IMR-90 (cell line): ENCODE results near the gene THRB. TPM values are rescaled to one million over a fixed set of nuclear protein-coding genes. Genes with fewer than 3 reads are reported as not detected.

Source experiments
- ATAC-seq: fragments of 200-7000 bp; cut with Tn5 transposase; 2 replicates; pipeline ENCODE4 v1.9.1; 2020; ENCODE audit warnings: low read depth, mild to moderate bottlenecking, moderate library complexity
- BruUV-seq: library from RNA; stranded (reverse); fragments of 400-500 nt; replicated peaks from 2 replicates; lab custom pipeline; 2021; lab: Mats Ljungman, UMichigan
- CTCF ChIA-PET: fragments of 300-600 bp; formaldehyde crosslinking; extraction: SDS; loops from one replicate; lab custom pipeline; 2021; ENCODE audit warnings: antibody characterized with exemption; lab: Yijun Ruan, JAX
- POLR2A ChIA-PET: fragments of 300-600 bp; sonication (Branson Sonifier 250); formaldehyde crosslinking; loops from one replicate; lab custom pipeline; 2022; ENCODE audit warnings: antibody characterized with exemption; ENCODE audit not compliant: unreplicated experiment; lab: Charles Lee
- DNase-seq: peaks from one replicate; pipeline ENCODE4 v3.0.0; 2013
- H2AFZ ChIP-seq: replicated peaks from 2 replicates; pipeline ENCODE3; 2013; ENCODE audit warnings: low read length, mild to moderate bottlenecking; ENCODE audit not compliant: poor library complexity
- H2AK5ac ChIP-seq: 2 replicates; pipeline ENCODE4 v1.6.1; 2013; ENCODE audit warnings: low read depth, low read length, inconsistent platforms
- H2AK9ac ChIP-seq: replicated peaks from 2 replicates; pipeline ENCODE3; 2013; ENCODE audit warnings: mild to moderate bottlenecking, low read depth, low read length, moderate library complexity; ENCODE audit not compliant: poor library complexity
- H2BK120ac ChIP-seq: 2 replicates; pipeline ENCODE4 v1.6.1; 2013; ENCODE audit warnings: low read depth, low read length, inconsistent platforms
- H2BK15ac ChIP-seq: 3 replicates; pipeline ENCODE4 v1.6.1; 2013; ENCODE audit warnings: low read depth, low read length, inconsistent platforms
- H2BK20ac ChIP-seq: 2 replicates; pipeline ENCODE4 v1.6.1; 2013; ENCODE audit warnings: low read depth, mild to moderate bottlenecking, inconsistent platforms, low read length, moderate library complexity
- H2BK5ac ChIP-seq: 2 replicates; pipeline ENCODE4 v1.6.1; 2013; ENCODE audit warnings: mild to moderate bottlenecking, low read depth, low read length, inconsistent platforms; ENCODE audit not compliant: poor library complexity, severe bottlenecking
- H3K14ac ChIP-seq: replicated peaks from 2 replicates; pipeline ENCODE4 v1.6.1; 2013; ENCODE audit warnings: low read depth, low read length, inconsistent platforms
- H3K18ac ChIP-seq: 2 replicates; pipeline ENCODE4 v1.6.1; 2013; ENCODE audit warnings: low read depth, low read length, control low read depth
- H3K23ac ChIP-seq: 2 replicates; pipeline ENCODE4 v1.6.1; 2013; ENCODE audit warnings: low read depth, low read length, inconsistent platforms
- H3K27ac ChIP-seq: 2 replicates; pipeline ENCODE4 v1.5.1; 2013; ENCODE audit warnings: mild to moderate bottlenecking, control low read depth, low read length; ENCODE audit not compliant: insufficient read depth
- H3K27me3 ChIP-seq: 2 replicates; pipeline ENCODE4 v1.6.1; 2013; ENCODE audit warnings: low read length; ENCODE audit not compliant: control insufficient read depth, insufficient read depth
- H3K36me3 ChIP-seq: 2 replicates; pipeline ENCODE4 v1.6.1; 2013; ENCODE audit warnings: low read length, mixed read lengths; ENCODE audit not compliant: control insufficient read depth, insufficient read depth
- H3K4ac ChIP-seq: 2 replicates; pipeline ENCODE4 v1.6.1; 2013; ENCODE audit warnings: low read depth, low read length, inconsistent platforms
- H3K4me1 ChIP-seq: 2 replicates; pipeline ENCODE4 v1.6.1; 2013; ENCODE audit warnings: low read length, mixed read lengths; ENCODE audit not compliant: control insufficient read depth, insufficient read depth
- H3K4me2 ChIP-seq: 2 replicates; pipeline ENCODE4 v1.6.1; 2013; ENCODE audit warnings: low read depth, mild to moderate bottlenecking, control low read depth, low read length, moderate library complexity
- H3K4me3 ChIP-seq: 2 replicates; pipeline ENCODE4 v1.5.1; 2013; ENCODE audit warnings: low read depth, mild to moderate bottlenecking, control low read depth, low read length, moderate library complexity; ENCODE audit not compliant: insufficient read depth
- H3K56ac ChIP-seq: 2 replicates; pipeline ENCODE4 v1.6.1; 2013; ENCODE audit warnings: low read length, inconsistent platforms; ENCODE audit not compliant: insufficient read depth; ENCODE audit errors: extremely low read depth
- H3K79me1 ChIP-seq, 2 experiments: 2 replicates each; pipeline ENCODE4 v1.6.1; 2013; ENCODE audit warnings: low read length in 2 of 2, inconsistent platforms in 1 of 2, low read depth in 1 of 2
- H3K9ac ChIP-seq: 2 replicates; pipeline ENCODE4 v1.6.1; 2013; ENCODE audit warnings: low read depth, low read length, control low read depth
- H3K9me1 ChIP-seq: 2 replicates; pipeline ENCODE4 v1.6.1; 2013; ENCODE audit warnings: low read length, inconsistent platforms; ENCODE audit not compliant: insufficient read depth
- H3K9me3 ChIP-seq: 2 replicates; pipeline ENCODE4 v1.6.1; 2013; ENCODE audit warnings: low read length; ENCODE audit not compliant: control insufficient read depth, insufficient read depth
- H4K20me1 ChIP-seq: 2 replicates; pipeline ENCODE4 v1.6.1; 2013; ENCODE audit warnings: low read length, inconsistent platforms; ENCODE audit not compliant: insufficient read depth
- H4K5ac ChIP-seq: 2 replicates; pipeline ENCODE4 v1.6.1; 2013; ENCODE audit warnings: mild to moderate bottlenecking, low read depth, low read length, control low read depth
- H4K8ac ChIP-seq, 2 experiments: 2 replicates each; pipeline ENCODE4 v1.6.1; 2013; ENCODE audit warnings: low read depth in 2 of 2, low read length in 2 of 2, control low read depth in 1 of 2, inconsistent platforms in 1 of 2
- H4K91ac ChIP-seq: 2 replicates; pipeline ENCODE4 v1.6.1; 2013; ENCODE audit warnings: low read depth, low read length, inconsistent platforms; ENCODE audit not compliant: insufficient read depth
- BHLHE40 ChIP-seq: fragments of 150-350 bp; IDR thresholded peaks from 2 replicates; pipeline ENCODE4 v1.6.1; 2016; ENCODE audit warnings: mild to moderate bottlenecking, low read depth, low read length
- CEBPB ChIP-seq: IDR thresholded peaks from 2 replicates; pipeline ENCODE4 v1.6.1; 2012; ENCODE audit warnings: low read depth, low read length, improper control_type of control experiment
- FOS ChIP-seq: fragments of 150-350 bp; IDR thresholded peaks from 2 replicates; pipeline ENCODE4 v1.6.1; 2016; ENCODE audit warnings: low read depth, low read length
- MAFK ChIP-seq: IDR thresholded peaks from 2 replicates; pipeline ENCODE4 v1.6.1; 2012; ENCODE audit warnings: low read depth, low read length, improper control_type of control experiment
- MAZ ChIP-seq: IDR thresholded peaks from 2 replicates; pipeline ENCODE4 v1.6.1; 2012; ENCODE audit warnings: low read depth, mild to moderate bottlenecking, low read length, improper control_type of control experiment, moderate library complexity, borderline replicate concordance
- MXI1 ChIP-seq: IDR thresholded peaks from 2 replicates; pipeline ENCODE4 v1.6.1; 2012; ENCODE audit warnings: low read depth, mild to moderate bottlenecking, low read length, moderate library complexity, borderline replicate concordance
- NFE2L2 ChIP-seq: fragments of 150-350 bp; IDR thresholded peaks from 2 replicates; pipeline ENCODE4 v1.6.1; 2016; ENCODE audit warnings: low read depth, mild to moderate bottlenecking, low read length
- RCOR1 ChIP-seq: IDR thresholded peaks from 2 replicates; pipeline ENCODE4 v1.6.1; 2012; ENCODE audit warnings: mild to moderate bottlenecking, low read length, improper control_type of control experiment; ENCODE audit not compliant: insufficient replicate concordance
- RFX5 ChIP-seq: IDR thresholded peaks from 2 replicates; pipeline ENCODE4 v1.8.0; 2012; ENCODE audit warnings: low read depth, mild to moderate bottlenecking, low read length, moderate library complexity
- SMC3 ChIP-seq: fragments of 150-350 bp; IDR thresholded peaks from 2 replicates; pipeline ENCODE4 v1.6.1; 2016; ENCODE audit warnings: low read depth, mild to moderate bottlenecking, antibody characterized with exemption, low read length, moderate library complexity
- WGBS, 2 experiments: methylation state at CpG; one replicate each; pipeline versions ENCODE4 v1.1.5 to v1.1.7; 2013; ENCODE audit warnings: missing lambda C conversion rate in 2 of 2; ENCODE audit not compliant: insufficient read length in 1 of 2; ENCODE audit errors: extremely low coverage in 2 of 2; 5-methylcytosine and 5-hydroxymethylcytosine counted together
- dilution Hi-C: fragments of 300-500 bp; cut with HindIII; formaldehyde crosslinking; loops from one replicate; pipeline ENCODE4 v1.14.3; 2018; ENCODE audit warnings: low sequenced_read_pairs; ENCODE audit not compliant: unreplicated experiment
- in situ Hi-C: fragments of 300-500 bp; cut with MboI; formaldehyde crosslinking; loops from 3 replicates; pipeline ENCODE4 v1.14.3; 2019; ENCODE audit warnings: low sequenced_read_pairs, inconsistent platforms, mixed read lengths
- intact Hi-C: fragments of 100-400 bp; cut with micrococcal nuclease; formaldehyde crosslinking; loops from 2 replicates; pipeline ENCODE4 v1.10.0; 2022
- polyA plus RNA-seq, 3 experiments: library from polyadenylated mRNA; depleted of rRNA; stranded (reverse); fragments of >200 nt; gene quantifications; 2 replicates each; pipeline ENCODE4 v1.2.3, GENCODE V29; 2012; ENCODE audit warnings: low replicate concordance in 1 of 3
- total RNA-seq: library from RNA; depleted of rRNA; stranded (reverse); fragments of >200 nt; gene quantifications from 2 replicates; pipeline ENCODE4 v1.2.3, GENCODE V29; 2012
- TF ChIP-seq, protein P1 (sequence below): conservative IDR thresholded peaks from 2 replicates; pipeline ENCODE4 v1.5.1; 2012; ENCODE audit warnings: mild to moderate bottlenecking, low read depth, low read length, improper control_type of control experiment

THRB gene
- total and polyA plus RNA-seq, 2 of the 4 experiments (the other 2 are of a cell fraction) = under 0.01 TPM; not detected in 1

DNA sequence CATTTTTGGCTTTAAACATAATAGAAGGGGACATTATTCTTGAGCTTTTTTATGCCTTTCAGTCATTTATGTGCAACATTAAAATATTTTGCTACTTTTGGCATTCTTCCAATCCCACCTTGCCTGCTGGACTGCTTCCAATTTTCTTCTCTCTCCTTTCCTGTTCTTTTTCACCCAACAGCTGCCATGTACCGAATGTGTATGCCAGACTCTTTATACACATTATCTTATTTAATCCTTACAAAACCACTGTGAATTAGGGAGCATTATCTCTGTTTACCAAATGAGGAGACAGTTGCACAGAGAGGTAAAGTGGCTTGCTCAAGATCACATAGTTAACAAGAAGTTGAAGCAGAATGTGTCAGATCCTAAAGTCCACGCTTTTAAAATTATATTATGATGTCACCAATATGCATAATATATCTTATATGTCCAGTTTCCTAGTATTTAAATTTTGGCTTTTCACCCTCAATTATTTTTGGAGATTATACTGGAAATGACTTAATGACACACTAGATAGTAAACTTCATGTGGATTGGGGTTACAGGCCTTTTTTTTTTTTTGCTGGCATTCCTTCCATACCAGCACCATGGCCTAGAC is 231.5 kb downstream of the THRB start:
- no TSS peak for BruUV-seq
- no peak overlapping the region for H3K9ac ChIP-seq
- H4K91ac ChIP-seq = no peak overlapping the region
- H3K4ac ChIP-seq = no peak overlapping the region
- no peak overlapping the region for H2BK120ac ChIP-seq
- H3K27me3 ChIP-seq = peaks cover 30% of the 10 kb centered on the region
- in situ Hi-C loops (loop anchor here (25.0 kb wide), 1 partner anchor 1324 kb away; no protein-coding TSS in a partner anchor), intact Hi-C loops (loop anchor here (10.0 kb wide), 1 partner anchor 1332 kb away; no protein-coding TSS in a partner anchor), dilution Hi-C loops (no loop called here)
- no peak overlapping the region for H4K8ac ChIP-seq
- H3K79me1 ChIP-seq = no peaks in the 10 kb centered on the region
- H3K9me1 ChIP-seq = no peaks in the 10 kb centered on the region
- no peak overlapping the region for H2AFZ ChIP-seq
- no peak overlapping the region for H3K18ac ChIP-seq
- no peak for TF ChIP-seq MAFK
- no peak for TF ChIP-seq MXI1
- no peak for TF ChIP-seq FOS
- no peak for TF ChIP-seq RFX5
- TF ChIP-seq NFE2L2 = no peak
- no peak for TF ChIP-seq SMC3
- TF ChIP-seq BHLHE40 = no peak
- TF ChIP-seq MAZ = no peak
- no peak for TF ChIP-seq CEBPB
- TF ChIP-seq, protein P1, sequence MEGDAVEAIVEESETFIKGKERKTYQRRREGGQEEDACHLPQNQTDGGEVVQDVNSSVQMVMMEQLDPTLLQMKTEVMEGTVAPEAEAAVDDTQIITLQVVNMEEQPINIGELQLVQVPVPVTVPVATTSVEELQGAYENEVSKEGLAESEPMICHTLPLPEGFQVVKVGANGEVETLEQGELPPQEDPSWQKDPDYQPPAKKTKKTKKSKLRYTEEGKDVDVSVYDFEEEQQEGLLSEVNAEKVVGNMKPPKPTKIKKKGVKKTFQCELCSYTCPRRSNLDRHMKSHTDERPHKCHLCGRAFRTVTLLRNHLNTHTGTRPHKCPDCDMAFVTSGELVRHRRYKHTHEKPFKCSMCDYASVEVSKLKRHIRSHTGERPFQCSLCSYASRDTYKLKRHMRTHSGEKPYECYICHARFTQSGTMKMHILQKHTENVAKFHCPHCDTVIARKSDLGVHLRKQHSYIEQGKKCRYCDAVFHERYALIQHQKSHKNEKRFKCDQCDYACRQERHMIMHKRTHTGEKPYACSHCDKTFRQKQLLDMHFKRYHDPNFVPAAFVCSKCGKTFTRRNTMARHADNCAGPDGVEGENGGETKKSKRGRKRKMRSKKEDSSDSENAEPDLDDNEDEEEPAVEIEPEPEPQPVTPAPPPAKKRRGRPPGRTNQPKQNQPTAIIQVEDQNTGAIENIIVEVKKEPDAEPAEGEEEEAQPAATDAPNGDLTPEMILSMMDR = no peak
- no peak for TF ChIP-seq RCOR1
- H2AK9ac ChIP-seq = no peak overlapping the region
- ATAC-seq = no peak
- no peak overlapping the region for H2BK15ac ChIP-seq
- H3K4me1 ChIP-seq = no peaks in the 10 kb centered on the region
- H3K27ac ChIP-seq = no peak overlapping the region
- no peak overlapping the region for H2BK5ac ChIP-seq
- no peak overlapping the region for H3K4me3 ChIP-seq
- no peak overlapping the region for H3K14ac ChIP-seq
- no peaks in the 10 kb centered on the region for H4K20me1 ChIP-seq
- no peak overlapping the region for H3K23ac ChIP-seq
- POLR2A ChIA-PET = no interaction called here
- CTCF ChIA-PET = interaction anchor here (1.3 kb wide), 1 partner anchor 15 kb away, joined by 4 read pairs; no protein-coding TSS in a partner anchor
- H3K4me2 ChIP-seq = no peak overlapping the region
- no peaks in the 10 kb centered on the region for H3K36me3 ChIP-seq
- no peak overlapping the region for H4K5ac ChIP-seq
- H2BK20ac ChIP-seq = no peak overlapping the region
- WGBS, 2 experiments = no CpG with 5 or more reads among the region's 2 CpGs
- no peaks in the 10 kb centered on the region for H3K9me3 ChIP-seq
- no peak for DNase-seq
- H3K56ac ChIP-seq = no peak overlapping the region
- H2AK5ac ChIP-seq = no peak overlapping the region
